Memory B cell (primary cell): ENCODE data around the gene LIPM.
"Not testable (repeated sequence)": the region's sequence is repeated elsewhere in the genome, so short reads cannot be mapped to it uniquely, and the experiment has no call there.

ENCODE experiments used
- ATAC-seq: fragments of 150-1000 bp; cut with Tn5 transposase; 2 replicates; pipeline ENCODE4 v1.10.0; 2021; ENCODE audit warnings: low read depth, mild to moderate bottlenecking, moderate library complexity
- DNase-seq, 2 donors: peaks; one replicate each; pipeline ENCODE4 v3.0.0; 2022; ENCODE audit warnings: low spot score in 2 of 2
- H3K27ac Mint-ChIP-seq: one replicate; pipeline ENCODE4 v1.8.0; 2022; ENCODE audit warnings: mild to moderate bottlenecking, moderate library complexity, mixed read lengths
- H3K27me3 Mint-ChIP-seq: one replicate; pipeline ENCODE4 v1.8.0; 2022; ENCODE audit warnings: mixed read lengths
- H3K36me3 Mint-ChIP-seq: one replicate; pipeline ENCODE4 v1.8.0; 2022; ENCODE audit warnings: mild to moderate bottlenecking, mixed read lengths
- H3K4me1 Mint-ChIP-seq: one replicate; pipeline ENCODE4 v1.8.0; 2022; ENCODE audit warnings: mixed read lengths
- H3K4me3 Mint-ChIP-seq: one replicate; pipeline ENCODE4 v1.8.0; 2022; ENCODE audit warnings: mild to moderate bottlenecking, moderate library complexity, mixed read lengths
- H3K9me3 Mint-ChIP-seq: one replicate; pipeline ENCODE4 v1.8.0; 2022; ENCODE audit warnings: mixed read lengths

LIPM gene

DNA sequence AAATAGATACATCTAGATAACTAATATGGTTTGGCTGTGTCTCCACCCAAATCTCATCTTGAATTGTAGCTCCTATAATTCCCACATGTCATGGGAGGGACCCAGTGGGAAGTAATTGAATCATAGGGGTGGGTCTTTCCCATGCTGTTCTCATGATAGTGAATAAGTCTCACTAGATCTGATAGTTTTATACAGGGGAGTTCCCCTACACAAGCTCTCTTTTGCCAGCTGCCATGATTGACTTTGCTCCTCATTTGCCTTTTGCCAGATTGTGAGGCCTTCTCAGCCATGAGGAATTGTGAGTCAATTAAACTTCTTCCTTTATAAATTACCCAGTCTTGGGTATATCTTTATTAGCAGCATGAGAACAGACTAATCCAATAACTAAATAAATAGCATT lies 35.1 kb downstream of the LIPM start:
- not testable (repeated sequence) for ATAC-seq, H3K9me3 Mint-ChIP-seq, H3K4me1 Mint-ChIP-seq, H3K27ac Mint-ChIP-seq, H3K4me3 Mint-ChIP-seq, H3K36me3 Mint-ChIP-seq, H3K27me3 Mint-ChIP-seq, DNase-seq

DNA sequence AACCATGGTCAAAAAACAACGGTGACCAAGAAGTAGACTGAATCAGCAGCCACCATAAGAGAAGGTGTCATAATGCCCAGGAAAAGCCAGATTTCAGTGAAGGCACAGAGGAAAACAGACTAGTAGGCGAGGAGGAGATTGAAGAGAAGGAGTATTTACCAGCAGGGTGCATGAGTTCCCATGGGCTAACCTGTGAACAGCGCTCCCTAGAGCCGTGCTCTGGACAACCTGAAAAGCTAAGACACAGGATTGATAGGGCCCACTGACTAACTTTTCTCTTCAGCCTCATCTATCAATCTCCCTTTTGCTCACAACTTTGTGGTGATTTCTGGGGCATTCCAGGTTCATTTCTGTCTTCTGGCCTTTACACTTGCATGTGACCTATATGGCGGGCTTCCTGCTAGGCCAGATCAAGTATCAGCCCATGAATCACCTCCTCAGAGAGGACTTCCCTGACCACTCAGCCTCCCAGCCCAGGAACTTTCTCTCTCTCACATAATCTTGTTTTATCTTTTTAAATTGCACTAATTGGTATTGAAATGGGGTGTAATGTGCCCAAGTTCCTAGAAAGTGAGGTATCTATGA lies 36.3 kb downstream of the LIPM start:
- ATAC-seq (no peak), DNase-seq (no peak)
- Mint-ChIP-seq H3K9me3 (no peaks in the 10 kb centered on the region), H3K4me1 (peaks cover under 1% of the 10 kb centered on the region), H3K27ac (no peak overlapping the region), H3K36me3 (no peaks in the 10 kb centered on the region), H3K4me3 (no peak overlapping the region), H3K27me3 (no peaks in the 10 kb centered on the region)

DNA sequence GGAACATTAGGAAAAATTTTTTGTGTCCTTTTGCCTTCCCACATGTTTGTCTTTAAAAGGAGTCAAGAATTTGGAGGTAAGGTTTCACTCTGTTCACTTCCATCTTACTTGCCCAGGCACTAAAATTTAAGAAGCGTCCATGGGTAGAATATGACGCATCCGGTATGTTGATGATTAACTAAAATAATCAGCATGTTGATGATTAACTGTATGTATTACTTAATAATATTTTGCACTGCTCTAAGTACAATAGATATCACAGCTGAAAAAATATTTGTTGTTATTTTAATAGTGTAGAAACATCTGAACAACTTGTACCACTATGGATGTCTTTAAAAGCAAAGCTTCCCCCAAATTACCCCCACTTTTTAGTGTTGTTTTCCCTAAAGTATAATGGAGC lies 37.6 kb downstream of the LIPM start:
- Mint-ChIP-seq H3K4me3 (no peak overlapping the region), H3K36me3 (no peaks in the 10 kb centered on the region), H3K27me3 (no peaks in the 10 kb centered on the region), H3K9me3 (no peaks in the 10 kb centered on the region), H3K4me1 (no peaks in the 10 kb centered on the region), H3K27ac (no peak overlapping the region)
- DNase-seq (no peak), ATAC-seq (no peak)

DNA sequence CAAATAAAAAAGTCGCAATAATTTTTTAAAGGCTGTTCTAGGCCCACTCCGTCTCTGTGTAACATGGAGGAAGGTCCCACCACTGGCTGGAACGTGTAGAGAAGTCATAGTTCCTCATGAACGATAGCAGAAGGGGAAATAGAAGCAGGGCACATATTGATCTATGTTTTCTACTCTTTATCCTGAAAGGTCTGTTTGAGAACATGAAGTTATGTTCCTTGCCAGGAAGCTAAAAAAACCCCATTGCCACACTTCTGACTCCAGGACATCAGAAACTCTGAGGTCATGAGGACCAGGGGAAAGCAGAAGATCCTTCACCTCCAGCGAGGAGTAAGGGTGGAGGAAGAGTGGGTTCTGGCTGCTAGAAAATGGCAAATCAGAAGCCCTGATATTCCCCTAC lies 38.4 kb downstream of the LIPM start:
- Mint-ChIP-seq H3K4me3 (no peak overlapping the region), H3K4me1 (no peaks in the 10 kb centered on the region), H3K36me3 (no peaks in the 10 kb centered on the region), H3K27ac (no peak overlapping the region), H3K27me3 (no peaks in the 10 kb centered on the region), H3K9me3 (no peaks in the 10 kb centered on the region)
- DNase-seq (no peak), ATAC-seq (no peak)

DNA sequence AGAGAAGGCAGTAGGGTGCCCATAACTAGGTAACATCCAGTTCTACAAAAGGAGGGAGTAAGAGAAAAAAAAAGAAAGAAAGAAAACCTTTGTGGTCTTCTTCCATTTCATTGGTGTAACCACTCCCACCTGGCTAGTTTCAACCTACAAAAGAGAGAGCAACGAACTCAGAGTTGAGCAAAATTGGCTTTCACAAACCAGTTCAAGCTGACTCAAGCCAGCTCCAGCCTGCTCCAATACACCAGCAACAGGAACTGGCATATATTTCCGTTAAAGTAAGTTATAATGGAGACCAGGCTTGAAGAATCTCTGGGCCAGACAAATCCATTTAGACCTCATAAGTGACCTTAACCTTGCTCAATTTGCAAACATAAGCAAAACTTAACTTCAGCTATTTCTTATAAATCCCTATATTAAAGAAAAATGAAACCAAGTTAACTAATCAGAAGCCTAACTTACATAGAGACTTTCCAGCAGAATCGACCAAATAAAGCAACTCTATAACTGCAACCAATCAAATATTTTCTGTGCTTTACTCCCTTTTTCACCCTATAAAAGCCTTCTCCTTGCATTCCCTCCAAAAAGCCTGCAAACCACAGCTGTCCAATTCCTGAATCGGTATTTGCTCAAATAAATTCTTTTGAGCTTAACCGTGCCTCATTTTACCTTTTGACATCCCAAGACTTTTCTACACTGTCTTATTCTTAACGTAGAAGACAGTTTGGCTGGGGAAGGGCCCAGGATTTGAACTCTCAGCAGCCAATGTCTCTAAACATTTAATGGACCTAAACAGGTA lies 39.0 kb downstream of the LIPM start:
- Mint-ChIP-seq H3K36me3 (no peaks in the 10 kb centered on the region), H3K4me1 (no peaks in the 10 kb centered on the region), H3K4me3 (no peak overlapping the region), H3K9me3 (no peaks in the 10 kb centered on the region), H3K27ac (no peak overlapping the region), H3K27me3 (no peaks in the 10 kb centered on the region)
- no peak for DNase-seq
- no peak for ATAC-seq

DNA sequence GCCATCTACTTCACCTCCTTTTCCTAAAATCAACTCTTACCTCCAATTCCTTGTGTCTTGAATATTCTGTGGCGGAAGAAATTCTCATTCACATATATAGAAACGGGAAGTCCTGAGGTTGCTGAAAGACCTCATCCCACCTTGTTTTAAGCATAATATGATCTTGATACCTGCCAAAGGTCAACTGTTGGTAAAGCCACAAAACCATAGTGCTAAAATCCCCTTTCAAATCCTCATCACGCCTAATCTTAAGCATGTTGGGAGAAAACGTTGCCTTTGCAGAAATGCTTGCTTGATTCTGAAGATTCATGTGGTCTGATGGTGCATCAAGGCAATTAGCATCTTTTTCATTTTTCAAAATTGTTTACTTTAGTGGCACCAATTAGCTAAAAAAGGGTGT lies 40.6 kb downstream of the LIPM start:
- Mint-ChIP-seq H3K36me3 (no peaks in the 10 kb centered on the region), H3K27me3 (no peaks in the 10 kb centered on the region), H3K9me3 (no peaks in the 10 kb centered on the region), H3K4me1 (no peaks in the 10 kb centered on the region), H3K27ac (no peak overlapping the region), H3K4me3 (no peak overlapping the region)
- ATAC-seq (no peak), DNase-seq (no peak)

DNA sequence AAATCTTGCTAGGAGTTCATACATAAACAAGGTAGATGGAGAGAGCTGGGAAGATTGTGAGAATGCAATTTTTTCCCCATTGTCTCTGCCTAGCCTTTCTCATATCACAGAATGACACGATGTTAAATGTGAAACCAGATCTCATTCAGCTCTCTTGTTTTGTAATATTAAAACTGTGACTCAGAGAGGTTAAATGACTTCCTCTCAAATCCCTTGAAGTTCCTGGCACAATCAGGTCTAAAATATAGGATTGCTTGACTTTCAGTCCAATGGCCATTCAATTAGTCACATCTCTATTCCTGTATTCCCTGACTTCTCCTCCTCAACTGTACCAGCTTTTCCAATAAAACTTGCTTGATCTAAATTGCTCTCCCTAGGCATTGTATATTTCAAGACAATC lies 46.0 kb downstream of the LIPM start:
- Mint-ChIP-seq H3K36me3 (no peaks in the 10 kb centered on the region), H3K27me3 (no peaks in the 10 kb centered on the region), H3K9me3 (no peaks in the 10 kb centered on the region), H3K4me1 (peaks cover 3% of the 10 kb centered on the region), H3K27ac (no peak overlapping the region), H3K4me3 (no peak overlapping the region)
- ATAC-seq = no peak
- no peak for DNase-seq

DNA sequence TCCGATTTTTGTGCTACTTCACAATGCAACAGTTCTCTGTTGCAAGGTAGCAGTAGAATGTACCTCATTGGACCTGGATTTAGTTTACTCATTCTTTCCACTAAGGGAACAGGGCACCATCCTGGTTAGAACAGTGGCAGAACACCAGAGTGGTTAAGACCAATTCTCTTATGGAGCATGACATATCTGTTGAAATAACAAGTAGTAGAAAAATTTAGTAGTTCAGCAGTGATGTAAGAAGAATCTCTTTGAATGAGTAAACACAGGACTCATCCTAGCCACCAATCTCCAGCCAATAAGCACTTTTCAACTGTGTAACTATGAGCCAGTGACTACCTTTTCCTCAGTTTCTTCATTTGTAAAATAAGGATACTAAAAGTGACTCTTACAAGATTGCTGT lies 46.7 kb downstream of the LIPM start:
- H3K4me1 Mint-ChIP-seq = peaks cover 3% of the 10 kb centered on the region
- H3K36me3 Mint-ChIP-seq = no peaks in the 10 kb centered on the region
- ATAC-seq = no peak
- H3K27me3 Mint-ChIP-seq = no peaks in the 10 kb centered on the region
- no peak overlapping the region for H3K4me3 Mint-ChIP-seq
- no peaks in the 10 kb centered on the region for H3K9me3 Mint-ChIP-seq
- no peak for DNase-seq
- H3K27ac Mint-ChIP-seq = no peak overlapping the region

DNA sequence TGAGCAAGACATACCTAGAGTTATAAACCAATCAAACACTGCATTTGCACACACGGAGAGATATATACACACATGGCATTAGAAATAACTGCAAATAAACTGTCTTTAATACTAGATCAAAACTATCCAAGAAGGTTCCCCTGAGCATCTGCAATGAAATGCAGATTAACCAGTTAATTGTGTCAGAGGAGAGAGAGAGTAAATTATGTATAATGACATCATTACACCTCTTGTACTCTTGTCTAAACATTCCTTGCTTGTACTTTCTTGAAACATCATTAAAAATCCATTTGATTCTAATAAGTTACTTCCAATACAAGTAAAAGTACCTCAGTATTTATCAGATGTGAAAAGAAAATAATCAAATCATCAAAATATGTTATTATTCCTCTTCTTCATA lies 48.2 kb downstream of the LIPM start:
- Mint-ChIP-seq H3K9me3 (no peaks in the 10 kb centered on the region), H3K36me3 (no peaks in the 10 kb centered on the region), H3K27me3 (no peaks in the 10 kb centered on the region), H3K4me3 (no peak overlapping the region), H3K4me1 (peaks cover 3% of the 10 kb centered on the region), H3K27ac (no peak overlapping the region)
- DNase-seq (no peak), ATAC-seq (no peak)

DNA sequence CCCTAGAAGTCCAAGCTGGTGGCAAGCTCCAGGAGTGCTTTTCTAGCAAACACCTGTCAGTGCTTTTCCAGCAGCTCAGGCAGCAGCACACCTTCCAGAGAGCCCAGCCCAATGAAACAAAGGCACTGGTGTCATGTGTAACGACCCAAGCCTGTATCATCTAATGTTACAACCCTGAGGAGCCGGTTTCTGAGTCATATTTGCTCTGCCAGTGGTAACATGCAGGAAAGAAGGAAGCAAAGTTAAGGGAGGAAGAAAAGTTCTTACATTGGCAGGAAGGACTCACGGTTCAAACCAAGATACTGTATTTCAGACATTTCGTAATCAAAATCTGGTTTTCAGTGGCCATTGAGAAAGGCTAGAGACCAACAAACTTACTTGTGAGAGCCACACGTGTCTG lies 49.2 kb downstream of the LIPM start, which contains the start of gene ANKRD22:
Gene ANKRD22, minus strand, starts transcription at position 139 of the 400 bp plus-strand sequence. CDS start 237 bp downstream, outside the sequence.
- Mint-ChIP-seq H3K27ac (no peak within 1 kb of the TSS), H3K36me3 (no peaks in the 10 kb centered on the region), H3K9me3 (no peaks in the 10 kb centered on the region), H3K4me3 (no peak within 1 kb of the TSS), H3K27me3 (no peaks in the 10 kb centered on the region), H3K4me1 (peaks cover 3% of the 10 kb centered on the region)
- DNase-seq (no peak), ATAC-seq (no peak)

DNA sequence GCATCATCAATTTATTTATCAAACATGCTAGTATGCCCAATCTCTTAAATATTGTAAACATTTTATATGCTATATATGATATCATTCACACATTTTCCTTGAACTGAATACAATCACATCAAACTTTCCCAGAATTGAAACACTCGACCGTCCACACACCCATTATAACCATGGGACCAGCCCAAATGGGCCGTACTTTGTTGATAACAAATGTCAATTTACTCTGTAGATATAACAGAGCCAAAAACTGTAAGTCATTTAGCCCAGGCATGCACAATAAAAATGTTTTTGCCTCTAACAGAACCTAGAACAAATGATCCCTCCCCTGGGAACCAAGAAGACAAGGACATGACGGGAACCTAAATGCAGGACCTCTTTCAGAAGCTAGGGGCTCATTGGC lies 49.8 kb downstream of the LIPM start:
- peaks cover 3% of the 10 kb centered on the region for H3K4me1 Mint-ChIP-seq
- ATAC-seq (no peak), DNase-seq (no peak)
- H3K9me3 Mint-ChIP-seq = no peaks in the 10 kb centered on the region
- H3K4me3 Mint-ChIP-seq = no peak overlapping the region
- no peaks in the 10 kb centered on the region for H3K36me3 Mint-ChIP-seq
- H3K27me3 Mint-ChIP-seq = no peaks in the 10 kb centered on the region
- no peak overlapping the region for H3K27ac Mint-ChIP-seq

DNA sequence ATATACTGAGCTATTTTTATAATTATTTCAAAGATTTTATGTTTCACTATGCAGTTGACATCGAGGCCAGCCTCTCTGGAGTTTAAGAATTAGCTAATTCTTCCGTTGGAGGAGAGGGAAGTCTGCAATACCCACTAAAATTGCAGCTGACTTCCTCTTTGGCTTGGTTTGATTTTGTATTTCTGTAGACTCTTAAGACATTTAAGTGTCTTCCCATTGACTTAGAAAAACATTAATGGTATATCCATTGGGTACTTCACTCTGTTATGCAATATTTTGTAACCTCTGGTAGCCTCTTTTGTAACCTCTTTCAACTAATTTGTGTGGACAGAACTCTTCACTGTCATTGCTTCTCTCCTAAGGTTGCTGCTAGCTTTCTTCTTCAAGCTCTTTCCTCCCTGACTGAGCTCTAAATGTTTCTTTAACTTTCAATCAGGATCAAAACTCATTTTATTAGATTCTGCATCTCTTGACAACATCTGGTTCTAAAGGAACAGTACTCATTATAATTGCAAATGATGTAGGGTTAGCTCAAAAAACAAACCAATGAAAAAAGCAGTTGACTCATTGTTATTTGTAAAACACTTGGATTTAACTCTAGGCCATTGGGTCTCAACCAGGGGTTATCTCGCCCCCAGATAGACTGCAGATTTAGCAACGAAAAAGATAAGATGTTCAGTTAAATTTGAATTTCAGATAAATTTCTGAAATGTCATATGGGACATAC lies 50.8 kb downstream of the LIPM start:
- ATAC-seq (no peak), DNase-seq (no peak)
- no peaks in the 10 kb centered on the region for H3K36me3 Mint-ChIP-seq
- H3K4me3 Mint-ChIP-seq = no peak overlapping the region
- H3K4me1 Mint-ChIP-seq = peaks cover 3% of the 10 kb centered on the region
- H3K9me3 Mint-ChIP-seq = no peaks in the 10 kb centered on the region
- no peaks in the 10 kb centered on the region for H3K27me3 Mint-ChIP-seq
- no peak overlapping the region for H3K27ac Mint-ChIP-seq

DNA sequence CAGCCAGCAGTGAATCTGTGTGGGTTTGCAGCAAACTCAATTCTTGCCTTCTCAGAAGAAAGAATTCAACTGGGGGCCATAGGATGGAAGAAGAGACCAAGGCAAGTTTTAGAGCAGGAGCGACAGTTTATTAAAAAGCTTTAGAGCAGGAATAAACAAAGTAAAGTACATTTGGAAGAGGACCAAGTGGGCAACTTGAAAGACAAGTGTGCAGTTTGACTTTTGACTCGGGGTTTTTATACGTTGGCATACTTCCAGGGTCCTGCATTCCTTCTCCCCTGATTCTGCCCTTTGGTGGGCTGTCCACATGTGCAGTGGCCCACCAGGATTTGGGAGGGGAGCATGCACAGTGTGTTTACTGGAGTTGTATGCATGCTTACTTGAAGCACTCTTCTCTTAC lies 52.2 kb downstream of the LIPM start:
- H3K9me3 Mint-ChIP-seq = no peaks in the 10 kb centered on the region
- H3K27me3 Mint-ChIP-seq = no peaks in the 10 kb centered on the region
- H3K4me3 Mint-ChIP-seq = no peak overlapping the region
- peaks cover 3% of the 10 kb centered on the region for H3K4me1 Mint-ChIP-seq
- H3K27ac Mint-ChIP-seq = no peak overlapping the region
- DNase-seq (no peak), ATAC-seq (no peak)
- no peaks in the 10 kb centered on the region for H3K36me3 Mint-ChIP-seq

DNA sequence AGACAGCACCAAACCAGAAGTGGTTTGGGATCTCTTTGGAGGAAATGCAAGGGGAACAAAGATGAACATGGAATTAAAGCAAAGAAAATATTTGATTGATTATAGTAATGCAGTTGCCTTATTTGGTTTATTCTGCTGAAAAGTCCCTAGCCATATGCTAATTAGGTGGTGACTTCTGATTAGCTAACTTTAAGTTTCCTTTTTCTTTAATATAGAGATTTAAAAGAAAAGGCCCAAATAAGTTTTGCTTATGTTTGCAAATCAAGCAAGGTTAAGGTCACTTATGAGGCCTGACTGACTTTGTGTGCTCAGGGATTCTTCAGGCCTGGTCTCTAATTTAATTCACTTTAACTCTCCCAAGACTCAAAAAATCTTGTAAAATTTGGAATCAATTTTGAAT lies 55.3 kb downstream of the LIPM start:
- no peaks in the 10 kb centered on the region for H3K27me3 Mint-ChIP-seq
- H3K4me1 Mint-ChIP-seq = peaks cover 3% of the 10 kb centered on the region
- no peaks in the 10 kb centered on the region for H3K9me3 Mint-ChIP-seq
- ATAC-seq (no peak), DNase-seq (no peak)
- H3K36me3 Mint-ChIP-seq = no peaks in the 10 kb centered on the region
- H3K27ac Mint-ChIP-seq = no peak overlapping the region
- H3K4me3 Mint-ChIP-seq = no peak overlapping the region
